IMR-90 (cell line): ENCODE data around the gene ABCC4. TPM values are rescaled to one million over a fixed set of nuclear protein-coding genes. Genes with fewer than 3 reads are reported as not detected.

Experiments used
- ATAC-seq: fragments of 200-7000 bp; cut with Tn5 transposase; 2 replicates; pipeline ENCODE4 v1.9.1; 2020; ENCODE audit warnings: low read depth, mild to moderate bottlenecking, moderate library complexity
- BruUV-seq: library from RNA; stranded (reverse); fragments of 400-500 nt; replicated peaks from 2 replicates; lab custom pipeline; 2021; lab: Mats Ljungman, UMichigan
- CTCF ChIA-PET: fragments of 300-600 bp; formaldehyde crosslinking; extraction: SDS; loops from one replicate; lab custom pipeline; 2021; ENCODE audit warnings: antibody characterized with exemption; lab: Yijun Ruan, JAX
- POLR2A ChIA-PET: fragments of 300-600 bp; sonication (Branson Sonifier 250); formaldehyde crosslinking; loops from one replicate; lab custom pipeline; 2022; ENCODE audit warnings: antibody characterized with exemption; ENCODE audit not compliant: unreplicated experiment; lab: Charles Lee
- DNase-seq: peaks from one replicate; pipeline ENCODE4 v3.0.0; 2013
- H2AFZ ChIP-seq: replicated peaks from 2 replicates; pipeline ENCODE3; 2013; ENCODE audit warnings: low read length, mild to moderate bottlenecking; ENCODE audit not compliant: poor library complexity
- H2AK5ac ChIP-seq: 2 replicates; pipeline ENCODE4 v1.6.1; 2013; ENCODE audit warnings: low read depth, low read length, inconsistent platforms
- H2AK9ac ChIP-seq: replicated peaks from 2 replicates; pipeline ENCODE3; 2013; ENCODE audit warnings: mild to moderate bottlenecking, low read depth, low read length, moderate library complexity; ENCODE audit not compliant: poor library complexity
- H2BK120ac ChIP-seq: 2 replicates; pipeline ENCODE4 v1.6.1; 2013; ENCODE audit warnings: low read depth, low read length, inconsistent platforms
- H2BK15ac ChIP-seq: 3 replicates; pipeline ENCODE4 v1.6.1; 2013; ENCODE audit warnings: low read depth, low read length, inconsistent platforms
- H2BK20ac ChIP-seq: 2 replicates; pipeline ENCODE4 v1.6.1; 2013; ENCODE audit warnings: low read depth, mild to moderate bottlenecking, inconsistent platforms, low read length, moderate library complexity
- H2BK5ac ChIP-seq: 2 replicates; pipeline ENCODE4 v1.6.1; 2013; ENCODE audit warnings: mild to moderate bottlenecking, low read depth, low read length, inconsistent platforms; ENCODE audit not compliant: poor library complexity, severe bottlenecking
- H3K14ac ChIP-seq: replicated peaks from 2 replicates; pipeline ENCODE4 v1.6.1; 2013; ENCODE audit warnings: low read depth, low read length, inconsistent platforms
- H3K18ac ChIP-seq: 2 replicates; pipeline ENCODE4 v1.6.1; 2013; ENCODE audit warnings: low read depth, low read length, control low read depth
- H3K23ac ChIP-seq: 2 replicates; pipeline ENCODE4 v1.6.1; 2013; ENCODE audit warnings: low read depth, low read length, inconsistent platforms
- H3K27ac ChIP-seq: 2 replicates; pipeline ENCODE4 v1.5.1; 2013; ENCODE audit warnings: mild to moderate bottlenecking, control low read depth, low read length; ENCODE audit not compliant: insufficient read depth
- H3K27me3 ChIP-seq: 2 replicates; pipeline ENCODE4 v1.6.1; 2013; ENCODE audit warnings: low read length; ENCODE audit not compliant: control insufficient read depth, insufficient read depth
- H3K36me3 ChIP-seq: 2 replicates; pipeline ENCODE4 v1.6.1; 2013; ENCODE audit warnings: low read length, mixed read lengths; ENCODE audit not compliant: control insufficient read depth, insufficient read depth
- H3K4ac ChIP-seq: 2 replicates; pipeline ENCODE4 v1.6.1; 2013; ENCODE audit warnings: low read depth, low read length, inconsistent platforms
- H3K4me1 ChIP-seq: 2 replicates; pipeline ENCODE4 v1.6.1; 2013; ENCODE audit warnings: low read length, mixed read lengths; ENCODE audit not compliant: control insufficient read depth, insufficient read depth
- H3K4me2 ChIP-seq: 2 replicates; pipeline ENCODE4 v1.6.1; 2013; ENCODE audit warnings: low read depth, mild to moderate bottlenecking, control low read depth, low read length, moderate library complexity
- H3K4me3 ChIP-seq: 2 replicates; pipeline ENCODE4 v1.5.1; 2013; ENCODE audit warnings: low read depth, mild to moderate bottlenecking, control low read depth, low read length, moderate library complexity; ENCODE audit not compliant: insufficient read depth
- H3K56ac ChIP-seq: 2 replicates; pipeline ENCODE4 v1.6.1; 2013; ENCODE audit warnings: low read length, inconsistent platforms; ENCODE audit not compliant: insufficient read depth; ENCODE audit errors: extremely low read depth
- H3K79me1 ChIP-seq, 2 experiments: 2 replicates each; pipeline ENCODE4 v1.6.1; 2013; ENCODE audit warnings: low read length in 2 of 2, inconsistent platforms in 1 of 2, low read depth in 1 of 2
- H3K9ac ChIP-seq: 2 replicates; pipeline ENCODE4 v1.6.1; 2013; ENCODE audit warnings: low read depth, low read length, control low read depth
- H3K9me1 ChIP-seq: 2 replicates; pipeline ENCODE4 v1.6.1; 2013; ENCODE audit warnings: low read length, inconsistent platforms; ENCODE audit not compliant: insufficient read depth
- H3K9me3 ChIP-seq: 2 replicates; pipeline ENCODE4 v1.6.1; 2013; ENCODE audit warnings: low read length; ENCODE audit not compliant: control insufficient read depth, insufficient read depth
- H4K20me1 ChIP-seq: 2 replicates; pipeline ENCODE4 v1.6.1; 2013; ENCODE audit warnings: low read length, inconsistent platforms; ENCODE audit not compliant: insufficient read depth
- H4K5ac ChIP-seq: 2 replicates; pipeline ENCODE4 v1.6.1; 2013; ENCODE audit warnings: mild to moderate bottlenecking, low read depth, low read length, control low read depth
- H4K8ac ChIP-seq, 2 experiments: 2 replicates each; pipeline ENCODE4 v1.6.1; 2013; ENCODE audit warnings: low read depth in 2 of 2, low read length in 2 of 2, control low read depth in 1 of 2, inconsistent platforms in 1 of 2
- H4K91ac ChIP-seq: 2 replicates; pipeline ENCODE4 v1.6.1; 2013; ENCODE audit warnings: low read depth, low read length, inconsistent platforms; ENCODE audit not compliant: insufficient read depth
- BHLHE40 ChIP-seq: fragments of 150-350 bp; IDR thresholded peaks from 2 replicates; pipeline ENCODE4 v1.6.1; 2016; ENCODE audit warnings: mild to moderate bottlenecking, low read depth, low read length
- ELK1 ChIP-seq: fragments of 150-350 bp; IDR thresholded peaks from 2 replicates; pipeline ENCODE4 v1.6.1; 2016; ENCODE audit warnings: low read depth, mild to moderate bottlenecking, low read length, moderate library complexity, borderline replicate concordance
- MAFK ChIP-seq: IDR thresholded peaks from 2 replicates; pipeline ENCODE4 v1.6.1; 2012; ENCODE audit warnings: low read depth, low read length, improper control_type of control experiment
- MXI1 ChIP-seq: IDR thresholded peaks from 2 replicates; pipeline ENCODE4 v1.6.1; 2012; ENCODE audit warnings: low read depth, mild to moderate bottlenecking, low read length, moderate library complexity, borderline replicate concordance
- SMC3 ChIP-seq: fragments of 150-350 bp; IDR thresholded peaks from 2 replicates; pipeline ENCODE4 v1.6.1; 2016; ENCODE audit warnings: low read depth, mild to moderate bottlenecking, antibody characterized with exemption, low read length, moderate library complexity
- USF2 ChIP-seq: fragments of 150-350 bp; IDR thresholded peaks from 2 replicates; pipeline ENCODE4 v1.6.1; 2017; ENCODE audit warnings: mild to moderate bottlenecking, antibody characterized with exemption, low read length, low read depth
- WGBS, 2 experiments: methylation state at CpG; one replicate each; pipeline versions ENCODE4 v1.1.5 to v1.1.7; 2013; ENCODE audit warnings: missing lambda C conversion rate in 2 of 2; ENCODE audit not compliant: insufficient read length in 1 of 2; ENCODE audit errors: extremely low coverage in 2 of 2; 5-methylcytosine and 5-hydroxymethylcytosine counted together
- dilution Hi-C: fragments of 300-500 bp; cut with HindIII; formaldehyde crosslinking; loops from one replicate; pipeline ENCODE4 v1.14.3; 2018; ENCODE audit warnings: low sequenced_read_pairs; ENCODE audit not compliant: unreplicated experiment
- in situ Hi-C: fragments of 300-500 bp; cut with MboI; formaldehyde crosslinking; loops from 3 replicates; pipeline ENCODE4 v1.14.3; 2019; ENCODE audit warnings: low sequenced_read_pairs, inconsistent platforms, mixed read lengths
- intact Hi-C: fragments of 100-400 bp; cut with micrococcal nuclease; formaldehyde crosslinking; loops from 2 replicates; pipeline ENCODE4 v1.10.0; 2022
- polyA plus RNA-seq, 3 experiments: library from polyadenylated mRNA; depleted of rRNA; stranded (reverse); fragments of >200 nt; gene quantifications; 2 replicates each; pipeline ENCODE4 v1.2.3, GENCODE V29; 2012; ENCODE audit warnings: low replicate concordance in 1 of 3
- total RNA-seq: library from RNA; depleted of rRNA; stranded (reverse); fragments of >200 nt; gene quantifications from 2 replicates; pipeline ENCODE4 v1.2.3, GENCODE V29; 2012
- TF ChIP-seq, protein P1 (sequence below): conservative IDR thresholded peaks from 2 replicates; pipeline ENCODE4 v1.5.1; 2012; ENCODE audit warnings: mild to moderate bottlenecking, low read depth, low read length, improper control_type of control experiment

The ABCC4 gene
- total and polyA plus RNA-seq, 2 of the 4 experiments (the other 2 are of a cell fraction): 16.6 to 41.4 TPM

DNA sequence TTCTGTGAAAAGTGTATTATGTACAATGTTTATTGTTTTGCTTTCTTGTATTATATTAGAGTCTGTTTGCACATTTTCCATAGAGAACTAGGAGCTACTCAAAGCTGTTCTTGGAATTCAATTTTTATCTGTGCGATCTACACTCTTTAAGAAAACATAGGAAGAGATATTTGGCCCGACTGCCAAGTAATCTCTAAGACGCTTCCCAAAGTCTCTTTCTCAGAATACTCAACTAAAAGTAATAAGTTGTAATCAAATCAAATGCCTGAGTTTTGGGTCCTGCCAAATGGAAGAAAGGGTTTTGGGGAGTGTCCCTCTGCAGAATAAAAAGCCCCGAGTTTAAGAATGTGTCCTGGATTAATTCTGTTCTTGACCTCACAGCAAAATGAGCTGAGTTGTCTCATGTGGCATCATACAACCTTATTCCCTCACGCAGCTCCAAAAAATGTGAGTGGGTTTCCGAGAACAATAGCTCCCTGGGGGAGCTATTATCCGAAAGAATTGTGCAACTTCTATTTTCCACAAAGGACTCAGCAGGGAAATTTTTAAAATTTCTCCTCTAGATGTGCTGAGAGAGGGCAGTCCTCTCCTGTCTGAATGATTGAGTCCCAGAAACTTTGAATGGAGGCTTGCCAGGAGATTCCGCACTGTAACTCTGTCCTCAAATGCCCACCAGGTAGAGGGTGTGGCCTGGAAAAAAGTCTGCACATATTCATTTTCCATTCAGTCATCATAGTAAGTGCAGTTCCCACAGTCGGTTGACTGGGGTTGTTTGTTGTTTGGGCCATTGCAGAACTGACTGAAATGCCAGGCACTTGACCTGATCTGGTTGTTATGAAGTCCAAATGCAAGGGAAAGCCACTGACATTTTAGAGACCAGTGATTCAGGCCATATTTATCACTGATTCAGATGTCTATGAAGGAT, 309.0 kb downstream of the ABCC4 start (continued):
- no peak for TF ChIP-seq MXI1

GRCh38 chr13:94988654-94989053, 312.6 kb downstream of the ABCC4 start:
- no peaks in the 10 kb centered on the region for H3K36me3 ChIP-seq
- no TSS peak for BruUV-seq
- H4K8ac ChIP-seq: no peak overlapping the region
- ChIA-PET POLR2A (interaction anchor here (0.7 kb wide), 1 partner anchor 1854 kb away, joined by 5 read pairs; no protein-coding TSS in a partner anchor), CTCF (interaction anchor here (0.5 to 1.3 kb wide), 4 partner anchors 14 to 403 kb away, joined by 3 to 5 read pairs (median 4); no protein-coding TSS in a partner anchor)
- H3K56ac ChIP-seq: no peak overlapping the region
- dilution Hi-C loops (no loop called here), in situ Hi-C loops (no loop called here), intact Hi-C loops (no loop called here)
- H4K20me1 ChIP-seq: no peaks in the 10 kb centered on the region
- no peak overlapping the region for H3K14ac ChIP-seq
- H4K91ac ChIP-seq: no peak overlapping the region
- no peaks in the 10 kb centered on the region for H3K9me3 ChIP-seq
- WGBS, 2 experiments: no CpG with 5 or more reads among the region's 3 CpGs
- TF ChIP-seq SMC3 (no peak), MAFK (no peak), USF2 (no peak), ELK1 (no peak), BHLHE40 (no peak)
- TF ChIP-seq, protein P1, sequence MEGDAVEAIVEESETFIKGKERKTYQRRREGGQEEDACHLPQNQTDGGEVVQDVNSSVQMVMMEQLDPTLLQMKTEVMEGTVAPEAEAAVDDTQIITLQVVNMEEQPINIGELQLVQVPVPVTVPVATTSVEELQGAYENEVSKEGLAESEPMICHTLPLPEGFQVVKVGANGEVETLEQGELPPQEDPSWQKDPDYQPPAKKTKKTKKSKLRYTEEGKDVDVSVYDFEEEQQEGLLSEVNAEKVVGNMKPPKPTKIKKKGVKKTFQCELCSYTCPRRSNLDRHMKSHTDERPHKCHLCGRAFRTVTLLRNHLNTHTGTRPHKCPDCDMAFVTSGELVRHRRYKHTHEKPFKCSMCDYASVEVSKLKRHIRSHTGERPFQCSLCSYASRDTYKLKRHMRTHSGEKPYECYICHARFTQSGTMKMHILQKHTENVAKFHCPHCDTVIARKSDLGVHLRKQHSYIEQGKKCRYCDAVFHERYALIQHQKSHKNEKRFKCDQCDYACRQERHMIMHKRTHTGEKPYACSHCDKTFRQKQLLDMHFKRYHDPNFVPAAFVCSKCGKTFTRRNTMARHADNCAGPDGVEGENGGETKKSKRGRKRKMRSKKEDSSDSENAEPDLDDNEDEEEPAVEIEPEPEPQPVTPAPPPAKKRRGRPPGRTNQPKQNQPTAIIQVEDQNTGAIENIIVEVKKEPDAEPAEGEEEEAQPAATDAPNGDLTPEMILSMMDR: no peak
- no peak overlapping the region for H2BK120ac ChIP-seq
- no peaks in the 10 kb centered on the region for H3K9me1 ChIP-seq
- H2BK20ac ChIP-seq: no peak overlapping the region
- no peak overlapping the region for H2BK5ac ChIP-seq
- no peak overlapping the region for H3K4me3 ChIP-seq
- H3K79me1 ChIP-seq: no peaks in the 10 kb centered on the region
- H2AK5ac ChIP-seq: no peak overlapping the region
- H3K4me1 ChIP-seq: no peaks in the 10 kb centered on the region
- peak overlapping the region; percentile 21 for H2AFZ ChIP-seq
- H3K9ac ChIP-seq: no peak overlapping the region
- DNase-seq: no peak
- H3K27me3 ChIP-seq: peaks cover 7% of the 10 kb centered on the region; the same call in 1 of the 2 replicates
- H3K27ac ChIP-seq: no peak overlapping the region
- no peak overlapping the region for H3K4me2 ChIP-seq
- no peak overlapping the region for H2BK15ac ChIP-seq
- no peak overlapping the region for H4K5ac ChIP-seq
- no peak overlapping the region for H3K4ac ChIP-seq
- H3K23ac ChIP-seq: no peak overlapping the region
- peak; percentile 35; the same call in 1 of the 2 replicates for ATAC-seq
- H3K18ac ChIP-seq: no peak overlapping the region
- H2AK9ac ChIP-seq: no peak overlapping the region
